GM12801 (cell line): Measurements from ENCODE around the gene TNFSF15.

Experiments used
- TF ChIP-seq, protein P1 (sequence below): IDR thresholded peaks from one replicate; pipeline ENCODE4 v1.5.1; 2011; ENCODE audit warnings: control low read depth; ENCODE audit not compliant: insufficient read length; ENCODE audit errors: extremely low read depth

TNFSF15 gene

DNA sequence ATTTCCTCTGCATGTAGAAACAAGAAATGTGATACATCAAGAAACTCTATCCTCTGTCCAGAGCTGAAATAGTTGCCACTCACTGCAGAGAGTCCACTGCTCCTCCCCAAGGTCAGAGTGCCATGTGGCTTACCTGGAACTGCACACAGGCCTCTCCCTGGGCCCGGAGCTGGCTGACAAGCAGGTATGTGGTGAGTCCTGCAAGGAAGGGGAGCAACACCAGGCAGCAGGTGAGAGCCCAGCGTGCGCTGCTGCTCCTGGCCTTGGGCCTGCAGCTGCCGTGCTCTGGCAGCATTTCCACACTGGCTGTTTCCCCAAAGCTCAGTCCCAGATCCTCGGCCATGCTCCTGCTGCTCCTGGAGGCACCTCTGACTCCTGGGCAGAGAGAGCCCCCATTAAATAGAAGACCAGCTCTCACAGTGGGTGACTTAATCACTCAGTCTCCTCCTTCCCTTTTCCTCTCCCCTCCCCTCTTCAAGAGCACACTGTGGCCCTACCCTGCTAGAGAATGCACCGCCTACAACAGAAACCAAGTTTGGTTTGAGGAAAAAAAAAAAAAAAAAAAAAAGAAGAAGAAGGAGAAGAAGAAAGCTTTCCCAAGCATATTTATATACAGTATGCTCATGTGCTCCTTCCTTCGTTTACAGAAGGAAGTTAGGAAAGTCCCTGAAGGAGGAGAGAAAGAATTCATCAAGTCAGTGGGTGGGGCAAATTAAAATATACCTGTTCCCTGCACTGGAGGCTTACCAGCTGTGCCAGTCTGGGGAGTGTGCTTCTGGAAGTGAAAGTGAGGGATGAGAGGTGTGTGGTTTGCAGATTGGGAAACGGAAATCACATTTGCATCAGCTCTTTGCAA lies at the start of gene TNFSF15:
Gene TNFSF15, minus strand, starts transcription at position 370 of the 856 bp plus-strand sequence. Its CDS starts 27 bp downstream, at position 343.
- TF ChIP-seq, protein P1, sequence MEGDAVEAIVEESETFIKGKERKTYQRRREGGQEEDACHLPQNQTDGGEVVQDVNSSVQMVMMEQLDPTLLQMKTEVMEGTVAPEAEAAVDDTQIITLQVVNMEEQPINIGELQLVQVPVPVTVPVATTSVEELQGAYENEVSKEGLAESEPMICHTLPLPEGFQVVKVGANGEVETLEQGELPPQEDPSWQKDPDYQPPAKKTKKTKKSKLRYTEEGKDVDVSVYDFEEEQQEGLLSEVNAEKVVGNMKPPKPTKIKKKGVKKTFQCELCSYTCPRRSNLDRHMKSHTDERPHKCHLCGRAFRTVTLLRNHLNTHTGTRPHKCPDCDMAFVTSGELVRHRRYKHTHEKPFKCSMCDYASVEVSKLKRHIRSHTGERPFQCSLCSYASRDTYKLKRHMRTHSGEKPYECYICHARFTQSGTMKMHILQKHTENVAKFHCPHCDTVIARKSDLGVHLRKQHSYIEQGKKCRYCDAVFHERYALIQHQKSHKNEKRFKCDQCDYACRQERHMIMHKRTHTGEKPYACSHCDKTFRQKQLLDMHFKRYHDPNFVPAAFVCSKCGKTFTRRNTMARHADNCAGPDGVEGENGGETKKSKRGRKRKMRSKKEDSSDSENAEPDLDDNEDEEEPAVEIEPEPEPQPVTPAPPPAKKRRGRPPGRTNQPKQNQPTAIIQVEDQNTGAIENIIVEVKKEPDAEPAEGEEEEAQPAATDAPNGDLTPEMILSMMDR, result no peak

DNA sequence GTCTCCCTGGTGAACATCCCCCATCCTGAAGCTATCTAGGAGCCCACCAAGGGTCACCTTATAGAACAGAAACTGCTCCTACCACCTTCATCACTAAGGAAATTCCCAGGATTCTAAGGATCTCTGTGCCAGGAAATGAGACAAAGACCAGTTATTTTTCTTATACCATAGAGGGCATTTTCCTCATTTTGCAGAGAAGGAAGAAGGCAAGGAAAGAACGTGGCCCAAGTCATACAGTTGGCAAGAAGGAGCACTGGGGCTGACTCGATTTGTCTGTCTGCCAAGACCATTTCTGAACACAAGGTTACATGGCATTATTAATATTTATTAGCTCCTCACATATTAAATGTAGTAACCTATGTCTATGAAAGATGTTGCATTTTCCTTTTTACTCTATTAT lies 49.6 kb upstream of the TNFSF15 start:
- TF ChIP-seq, protein P1, result no peak

DNA sequence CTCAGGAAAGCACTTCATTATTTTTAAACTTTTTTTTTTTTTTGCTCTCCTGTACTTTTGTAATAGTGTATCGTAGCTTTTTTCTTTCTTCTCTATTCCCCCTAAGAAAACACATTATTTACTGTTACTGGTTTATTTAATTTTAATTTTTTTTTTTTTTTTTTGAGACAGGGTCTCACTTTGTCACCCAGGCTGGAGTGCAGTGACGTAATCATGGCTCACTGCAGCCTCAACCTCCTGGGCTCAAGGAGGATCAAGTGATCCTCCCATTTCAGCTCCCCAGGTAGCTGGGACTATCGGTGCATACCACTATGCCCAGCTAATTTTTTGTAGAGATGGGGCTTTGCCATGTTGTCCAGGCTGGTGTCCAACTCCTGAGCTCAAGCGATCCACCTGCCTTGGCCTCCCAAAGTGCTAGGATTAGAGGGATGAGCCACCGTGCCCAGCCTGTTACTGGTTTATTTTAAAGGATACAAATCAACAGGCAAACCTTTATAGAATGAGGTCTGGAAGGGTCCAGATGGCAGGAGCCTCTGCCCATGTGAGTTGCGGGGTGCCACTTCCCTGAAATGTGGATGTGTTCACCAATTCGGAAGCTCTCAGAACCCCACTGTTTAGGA lies 49.0 kb upstream of the TNFSF15 start:
- TF ChIP-seq, protein P1, result no peak

DNA sequence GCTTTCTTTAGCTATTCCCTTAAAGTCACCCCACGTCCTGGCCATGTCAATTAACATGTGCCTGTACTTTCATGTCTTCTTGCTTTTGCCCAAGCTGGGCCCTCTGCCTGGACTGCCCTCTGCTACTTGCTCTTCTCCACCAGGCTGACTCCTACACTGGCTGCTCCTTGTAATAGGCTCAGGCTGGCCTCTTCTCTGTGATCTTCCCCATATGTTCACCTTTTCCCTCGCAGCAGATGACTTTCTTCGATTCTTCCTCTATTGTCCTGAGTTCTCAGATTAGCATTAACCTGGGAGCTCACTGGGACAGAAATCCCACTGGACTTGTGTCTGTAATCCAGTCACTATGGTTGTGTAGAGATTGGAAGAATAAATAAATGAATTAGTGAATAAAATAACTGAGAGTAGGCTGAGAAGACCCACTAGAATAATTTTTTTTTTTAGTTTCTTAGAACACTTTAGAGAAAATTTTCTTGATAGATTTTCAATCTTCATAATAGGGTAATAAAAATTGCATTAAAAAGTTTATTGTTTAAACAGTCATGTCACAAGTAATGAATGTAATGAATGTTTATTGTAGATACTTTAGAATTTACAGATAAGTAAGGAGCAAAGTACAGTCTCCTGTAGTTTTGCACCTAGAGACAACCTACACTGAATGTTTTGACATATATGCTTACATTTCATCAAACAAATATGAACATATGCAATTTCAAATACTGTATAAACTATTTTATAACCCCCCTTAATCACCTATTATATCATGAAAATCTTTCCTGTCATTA lies 47.4 kb upstream of the TNFSF15 start:
- TF ChIP-seq, protein P1, result no peak

DNA sequence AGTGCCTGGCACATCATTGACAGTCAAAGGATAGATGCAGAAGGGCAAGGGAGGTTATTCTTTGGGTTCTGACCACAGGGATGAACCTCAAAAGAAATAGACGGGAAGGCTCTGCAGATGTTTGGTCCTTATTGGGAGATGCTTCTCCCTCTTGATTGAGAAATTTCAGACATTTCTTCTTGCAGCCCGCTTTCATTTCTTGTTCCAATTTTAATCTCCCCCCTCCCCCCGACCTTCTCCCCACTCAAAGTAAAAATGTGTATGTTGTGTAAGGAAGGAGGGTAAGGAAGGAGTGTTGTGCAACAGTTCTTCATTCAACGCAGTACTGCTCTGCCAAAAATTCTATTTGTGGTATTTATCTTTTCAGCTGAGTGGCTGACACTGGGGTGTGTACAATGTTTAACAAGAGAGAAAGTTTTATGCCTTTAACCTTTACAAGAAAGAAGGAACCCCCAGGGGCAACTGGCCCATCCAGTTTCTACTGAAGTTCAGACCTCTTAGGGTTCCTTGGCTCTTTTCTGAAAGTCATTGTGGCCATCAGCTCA lies 46.3 kb upstream of the TNFSF15 start:
- TF ChIP-seq, protein P1, result no peak

DNA sequence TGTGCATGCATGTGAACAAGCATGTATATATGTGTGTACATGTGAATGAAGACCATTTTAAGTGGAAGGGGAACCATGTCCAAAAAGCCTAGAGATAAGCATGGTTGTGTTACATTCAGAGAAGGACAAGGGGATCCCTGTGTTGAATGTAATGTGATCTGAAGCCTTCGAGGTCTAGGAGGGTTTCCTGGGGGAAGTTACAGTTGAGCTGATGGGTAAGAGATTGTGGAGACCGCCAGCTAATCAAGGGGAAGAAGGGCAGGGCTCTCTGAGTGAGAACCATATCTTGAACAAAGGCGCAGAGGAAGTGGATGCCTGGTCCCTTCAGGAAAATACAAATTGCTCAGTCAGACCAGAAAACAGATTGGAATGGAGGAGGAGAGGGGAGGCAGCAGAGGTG lies 45.5 kb upstream of the TNFSF15 start:
- TF ChIP-seq, protein P1, result no peak

DNA sequence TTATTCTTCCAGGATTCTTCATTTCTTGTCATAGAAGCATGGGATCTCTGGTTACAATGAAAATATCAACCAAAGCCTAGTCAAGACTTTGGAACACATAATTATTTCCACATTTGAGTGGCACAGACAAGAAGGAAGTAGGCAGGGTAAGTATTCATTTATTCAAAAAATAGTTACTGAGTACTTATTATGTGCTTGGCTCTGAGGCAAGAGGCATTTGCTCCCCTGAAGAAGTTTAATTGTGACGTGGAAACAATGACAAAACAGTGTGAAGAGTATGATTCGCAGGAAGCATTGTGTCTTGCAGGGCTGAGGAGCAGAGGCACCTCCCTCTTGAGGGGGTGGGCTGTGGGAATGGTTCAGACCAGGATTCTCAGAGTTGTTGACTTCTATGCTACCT lies 45.0 kb upstream of the TNFSF15 start:
- TF ChIP-seq, protein P1, result no peak
